Gastrocnemius medialis (tissue), 4 donors: ENCODE measurements around the gene CYB5R3.

Experiments
- POLR2A ChIP-seq, 2 donors: fragments of 450-650 bp; IDR thresholded peaks; one replicate each; pipeline ENCODE4 v1.6.1; 2017; ENCODE audit warnings: antibody characterized with exemption in 2 of 2, mild to moderate bottlenecking in 2 of 2, moderate library complexity in 2 of 2
- TF ChIP-seq, protein P1 (sequence below), 5 experiments: fragments of 450-650 bp in 3 of 5; fragments of 200-600 bp in 2 of 5; sonication (generic) in 2 of 5; IDR thresholded peaks in 4 of 5; conservative IDR thresholded peaks in 1 of 5; 1 replicate in 4 of 5; 2 replicates in 1 of 5; pipeline ENCODE4 v1.5.1; 2016 to 2019; ENCODE audit warnings: antibody characterized with exemption in 5 of 5, mild to moderate bottlenecking in 3 of 5, moderate library complexity in 3 of 5

DNA sequence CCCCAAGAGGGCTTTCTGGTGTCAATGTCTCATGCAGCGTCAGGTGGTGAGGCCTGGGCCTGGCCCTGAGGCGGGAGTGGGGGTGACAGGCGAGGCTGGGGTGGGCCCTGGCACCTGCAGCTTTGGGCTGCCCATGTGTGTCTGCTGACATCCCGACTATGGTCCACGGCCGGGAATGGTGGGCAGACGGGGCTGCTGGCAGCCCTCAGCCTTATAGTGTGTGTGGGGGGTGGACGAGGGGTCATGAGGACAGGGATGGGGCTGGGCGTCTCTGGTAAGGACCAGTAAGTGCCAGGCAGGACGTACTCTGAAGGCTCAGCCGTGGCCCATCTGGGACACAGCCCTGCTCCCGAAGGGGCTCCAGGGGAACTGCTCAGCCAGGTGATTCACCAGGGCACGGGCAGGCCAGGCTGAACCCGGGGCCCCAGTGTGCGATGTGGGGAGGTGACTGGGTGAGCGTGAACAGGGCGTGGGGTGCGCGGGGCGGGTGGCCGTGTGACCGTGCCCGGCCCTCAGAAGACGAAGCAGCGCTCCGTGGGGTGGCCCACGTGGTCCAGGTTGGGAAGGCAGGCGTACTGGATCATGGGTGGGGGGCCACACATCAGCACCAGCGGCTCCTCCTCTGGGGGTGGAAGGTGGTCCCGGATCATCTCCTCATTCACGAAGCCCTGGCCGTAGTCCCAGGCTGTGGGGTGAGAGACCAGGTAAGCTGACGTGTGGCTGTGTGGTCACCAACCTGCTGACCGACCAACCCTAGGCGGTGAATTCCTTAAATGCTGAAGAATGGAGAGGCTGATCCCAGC is 29.7 kb downstream of the CYB5R3 start:
- TF ChIP-seq, protein P1, sequence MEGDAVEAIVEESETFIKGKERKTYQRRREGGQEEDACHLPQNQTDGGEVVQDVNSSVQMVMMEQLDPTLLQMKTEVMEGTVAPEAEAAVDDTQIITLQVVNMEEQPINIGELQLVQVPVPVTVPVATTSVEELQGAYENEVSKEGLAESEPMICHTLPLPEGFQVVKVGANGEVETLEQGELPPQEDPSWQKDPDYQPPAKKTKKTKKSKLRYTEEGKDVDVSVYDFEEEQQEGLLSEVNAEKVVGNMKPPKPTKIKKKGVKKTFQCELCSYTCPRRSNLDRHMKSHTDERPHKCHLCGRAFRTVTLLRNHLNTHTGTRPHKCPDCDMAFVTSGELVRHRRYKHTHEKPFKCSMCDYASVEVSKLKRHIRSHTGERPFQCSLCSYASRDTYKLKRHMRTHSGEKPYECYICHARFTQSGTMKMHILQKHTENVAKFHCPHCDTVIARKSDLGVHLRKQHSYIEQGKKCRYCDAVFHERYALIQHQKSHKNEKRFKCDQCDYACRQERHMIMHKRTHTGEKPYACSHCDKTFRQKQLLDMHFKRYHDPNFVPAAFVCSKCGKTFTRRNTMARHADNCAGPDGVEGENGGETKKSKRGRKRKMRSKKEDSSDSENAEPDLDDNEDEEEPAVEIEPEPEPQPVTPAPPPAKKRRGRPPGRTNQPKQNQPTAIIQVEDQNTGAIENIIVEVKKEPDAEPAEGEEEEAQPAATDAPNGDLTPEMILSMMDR (IDR thresholded peaks at IDR 0.05 in 4 of 5, conservative IDR thresholded peaks at IDR 0.05 in 1 of 5), result no peak
- TF ChIP-seq POLR2A (IDR thresholded peaks at IDR 0.05), result no peak
